Kidney (tissue), 14 donors: ENCODE data around the gene KRTAP1-3. TPM values are rescaled to one million over a fixed set of nuclear protein-coding genes. Genes with fewer than 3 reads are reported as not detected.
A peak's percentile ranks its signal among the peaks of the same experiment; 100 is the strongest.
"Not testable (repeated sequence)": the region's sequence is repeated elsewhere in the genome, so short reads cannot be mapped to it uniquely, and the experiment has no call there.

Source experiments
- DNase-seq, 5 donors: peaks; one replicate each; pipeline ENCODE4 v3.0.0-alpha.2; 2013 to 2020
- FAIRE-seq: peaks from 2 replicates; lab custom pipeline; 2012; peaks lifted over from hg19 to GRCh38; lab: Jason Lieb, UNC
- H3K27ac ChIP-seq, 2 donors: one replicate each; pipeline ENCODE4 v1.7.0; 2013; ENCODE audit warnings: low read depth in 2 of 2, low read length in 2 of 2, inconsistent platforms in 1 of 2
- H3K27me3 ChIP-seq: one replicate; pipeline ENCODE4 v1.7.1; 2013; ENCODE audit warnings: low read length, inconsistent platforms; ENCODE audit not compliant: control insufficient read depth, insufficient read depth
- H3K36me3 ChIP-seq, 3 donors: one replicate each; pipeline versions ENCODE4 v1.7.0 to v1.7.1; 2013; ENCODE audit warnings: low read length in 3 of 3, control low read depth in 1 of 3, inconsistent platforms in 1 of 3; ENCODE audit not compliant: insufficient read depth in 3 of 3, control insufficient read depth in 2 of 3
- H3K4me1 ChIP-seq, 3 donors: one replicate each; pipeline versions ENCODE4 v1.7.0 to v1.7.1; 2013; ENCODE audit warnings: low read length in 3 of 3, inconsistent platforms in 1 of 3, low read depth in 1 of 3; ENCODE audit not compliant: control insufficient read depth in 2 of 3, insufficient read depth in 2 of 3
- H3K4me3 ChIP-seq, 3 donors: one replicate each; pipeline versions ENCODE4 v1.7.0 to v1.8.1; 2013; ENCODE audit warnings: low read length in 3 of 3, control low read depth in 1 of 3, inconsistent platforms in 1 of 3
- H3K9ac ChIP-seq, 3 donors: one replicate each; pipeline versions ENCODE4 v1.7.0 to v1.7.1; 2013; ENCODE audit warnings: low read length in 3 of 3, control low read depth in 1 of 3, inconsistent platforms in 1 of 3
- H3K9me3 ChIP-seq, 3 donors: one replicate each; pipeline versions ENCODE4 v1.7.0 to v1.7.1; 2013; ENCODE audit warnings: low read length in 3 of 3, control low read depth in 1 of 3, inconsistent platforms in 1 of 3; ENCODE audit not compliant: control insufficient read depth in 2 of 3, insufficient read depth in 1 of 3
- intact Hi-C: fragments of 100-400 bp; cut with DNase I; formaldehyde crosslinking; loops from one replicate; pipeline ENCODE4 v1.11.1; 2022
- polyA plus RNA-seq: library from polyadenylated mRNA; stranded (reverse); fragments of 350-450 nt; fragmentation: Illumina TruSeq; extraction: RNeasy Lipid Tissue Mini Kit (QIAGEN cat#74804); gene quantifications from one replicate; pipeline ENCODE4 v1.2.3, GENCODE V29; 2014; ENCODE audit warnings: low read depth, low replicate concordance; ENCODE audit not compliant: insufficient read depth
- total RNA-seq: library from RNA; stranded (reverse); fragmentation: NEBNext Ultra II Directional; extraction: Animal tissue kit (Norgen Biotek cat#: 25700); gene quantifications from one replicate; pipeline ENCODE4 v1.2.1, GENCODE V29; 2021
- TF ChIP-seq, protein P1 (sequence below): IDR thresholded peaks from 3 replicates; pipeline ENCODE4 v1.5.1; 2012; ENCODE audit warnings: mild to moderate bottlenecking, moderate library complexity, borderline replicate concordance; ENCODE audit not compliant: insufficient read depth; ENCODE audit errors: extremely low read depth
- donor health status: control.
- donor health status: control.
- donor health status: control.
- donor health status: control.
- donor health status: control.
- donor health status: DM: yes; HTN: yes; CAD: no.
- donor health status: Normal renal cell carcinoma (clear cell type).

The KRTAP1-3 gene
- total and polyA plus RNA-seq, 2 donors from 2014 or later: not detected

DNA sequence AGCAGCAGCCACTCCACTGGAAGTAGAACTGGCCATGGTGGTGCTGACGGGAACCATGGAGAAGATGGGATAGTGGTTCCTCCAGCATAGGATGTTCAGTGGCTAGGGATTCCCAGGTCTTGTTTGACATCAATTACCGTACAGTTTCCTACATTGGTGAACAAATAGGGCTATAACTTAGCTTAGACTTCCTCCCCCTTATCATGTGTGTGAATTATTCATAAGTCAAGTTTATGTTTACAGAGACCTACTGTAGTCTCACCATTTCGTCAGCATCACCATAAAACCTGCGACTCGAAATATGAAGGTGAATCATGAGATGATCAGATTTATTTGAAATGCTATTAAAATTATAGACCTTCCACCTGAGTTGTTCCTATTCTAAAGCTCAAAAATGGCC, 24.1 kb upstream of the KRTAP1-3 start:
- Histone ChIP-seq H3K36me3 (no peaks in the 10 kb centered on the region), H3K9me3 (no peaks in the 10 kb centered on the region), H3K4me3 (no peak overlapping the region), H3K9ac (no peak overlapping the region), H3K27ac (no peak overlapping the region), H3K27me3 (no peaks in the 10 kb centered on the region), H3K4me1 (no peaks in the 10 kb centered on the region)
- no peak for DNase-seq
- FAIRE-seq: no peak
- intact Hi-C loops: no loop called here
- TF ChIP-seq, protein P1, sequence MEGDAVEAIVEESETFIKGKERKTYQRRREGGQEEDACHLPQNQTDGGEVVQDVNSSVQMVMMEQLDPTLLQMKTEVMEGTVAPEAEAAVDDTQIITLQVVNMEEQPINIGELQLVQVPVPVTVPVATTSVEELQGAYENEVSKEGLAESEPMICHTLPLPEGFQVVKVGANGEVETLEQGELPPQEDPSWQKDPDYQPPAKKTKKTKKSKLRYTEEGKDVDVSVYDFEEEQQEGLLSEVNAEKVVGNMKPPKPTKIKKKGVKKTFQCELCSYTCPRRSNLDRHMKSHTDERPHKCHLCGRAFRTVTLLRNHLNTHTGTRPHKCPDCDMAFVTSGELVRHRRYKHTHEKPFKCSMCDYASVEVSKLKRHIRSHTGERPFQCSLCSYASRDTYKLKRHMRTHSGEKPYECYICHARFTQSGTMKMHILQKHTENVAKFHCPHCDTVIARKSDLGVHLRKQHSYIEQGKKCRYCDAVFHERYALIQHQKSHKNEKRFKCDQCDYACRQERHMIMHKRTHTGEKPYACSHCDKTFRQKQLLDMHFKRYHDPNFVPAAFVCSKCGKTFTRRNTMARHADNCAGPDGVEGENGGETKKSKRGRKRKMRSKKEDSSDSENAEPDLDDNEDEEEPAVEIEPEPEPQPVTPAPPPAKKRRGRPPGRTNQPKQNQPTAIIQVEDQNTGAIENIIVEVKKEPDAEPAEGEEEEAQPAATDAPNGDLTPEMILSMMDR: no peak

DNA sequence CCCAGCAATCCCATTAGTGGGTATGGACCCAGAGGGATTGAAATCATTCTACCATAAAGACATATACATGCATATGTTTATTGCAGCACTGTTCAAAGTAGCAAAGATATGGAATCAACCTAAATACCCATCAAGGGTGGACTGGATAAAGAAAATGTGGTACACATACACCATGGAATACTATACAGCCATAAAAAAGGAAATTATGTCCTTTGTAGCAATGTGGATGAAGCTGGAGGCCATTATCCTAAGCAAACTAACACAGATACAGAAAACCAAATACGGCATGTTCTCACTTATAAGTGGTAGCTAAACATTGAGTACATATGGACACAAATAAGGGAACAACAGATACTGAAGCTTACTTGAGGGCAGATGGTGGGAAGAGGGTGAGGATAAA, 22.9 kb upstream of the KRTAP1-3 start:
- H3K4me3 ChIP-seq: no peak overlapping the region
- no peaks in the 10 kb centered on the region for H3K36me3 ChIP-seq
- no peak overlapping the region for H3K9ac ChIP-seq
- H3K27ac ChIP-seq: no peak overlapping the region
- FAIRE-seq (no peak), DNase-seq (no peak)
- intact Hi-C loops: no loop called here
- H3K4me1 ChIP-seq: no peaks in the 10 kb centered on the region
- no peaks in the 10 kb centered on the region for H3K27me3 ChIP-seq
- TF ChIP-seq, protein P1: no peak
- no peaks in the 10 kb centered on the region for H3K9me3 ChIP-seq

DNA sequence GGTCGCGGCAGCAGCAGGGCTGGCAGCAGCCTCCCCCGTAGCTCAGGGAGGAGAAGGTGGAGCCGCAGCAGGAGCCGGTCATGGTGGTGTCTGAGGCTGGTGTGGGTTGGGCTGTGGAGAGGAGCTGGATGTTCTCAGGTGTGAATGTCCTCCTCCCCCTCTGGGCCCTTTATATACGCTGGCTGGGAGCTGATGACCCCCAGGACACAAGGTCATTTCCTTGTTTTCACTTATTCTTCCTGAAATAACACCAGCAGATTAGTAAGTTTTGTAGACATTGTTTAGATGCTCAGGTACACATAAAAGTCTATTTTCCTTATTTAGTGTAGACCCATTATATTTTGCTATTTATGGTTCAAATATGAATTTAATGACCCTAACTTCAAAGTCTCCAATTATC, 20.5 kb upstream of the KRTAP1-3 start, which contains the start of gene KRTAP2-2:
KRTAP2-2 (minus strand) TSS at position 101 of the 400 bp plus-strand sequence; CDS start at position 82, 19 bp downstream.
- H3K4me1 ChIP-seq, H3K27me3 ChIP-seq, intact Hi-C loops, H3K9me3 ChIP-seq, H3K36me3 ChIP-seq, H3K9ac ChIP-seq, FAIRE-seq, H3K4me3 ChIP-seq, H3K27ac ChIP-seq, DNase-seq: not testable (repeated sequence)

DNA sequence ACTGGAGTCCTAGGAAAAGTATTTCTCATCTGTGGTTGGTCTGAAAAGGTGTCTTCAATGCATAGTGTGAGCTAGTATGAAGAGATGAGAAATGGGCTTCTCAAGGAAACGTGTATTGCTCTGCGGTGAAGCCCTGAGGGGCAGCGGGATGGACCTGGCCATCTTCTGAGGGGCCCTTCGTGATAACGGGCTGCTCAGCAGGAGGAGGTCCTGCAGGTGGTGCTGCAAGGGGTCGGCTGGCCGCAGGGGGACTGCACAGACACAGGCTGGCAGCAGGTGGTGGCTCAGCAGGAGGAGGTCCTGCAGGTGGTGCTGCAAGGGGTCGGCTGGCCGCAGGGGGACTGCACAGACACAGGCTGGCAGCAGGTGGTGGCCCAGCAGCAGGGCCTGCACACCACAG, 19.9 kb upstream of the KRTAP1-3 start:
- H3K36me3 ChIP-seq, intact Hi-C loops, H3K4me3 ChIP-seq, H3K4me1 ChIP-seq, H3K9me3 ChIP-seq, H3K9ac ChIP-seq, H3K27ac ChIP-seq, DNase-seq, FAIRE-seq, H3K27me3 ChIP-seq: not testable (repeated sequence)

DNA sequence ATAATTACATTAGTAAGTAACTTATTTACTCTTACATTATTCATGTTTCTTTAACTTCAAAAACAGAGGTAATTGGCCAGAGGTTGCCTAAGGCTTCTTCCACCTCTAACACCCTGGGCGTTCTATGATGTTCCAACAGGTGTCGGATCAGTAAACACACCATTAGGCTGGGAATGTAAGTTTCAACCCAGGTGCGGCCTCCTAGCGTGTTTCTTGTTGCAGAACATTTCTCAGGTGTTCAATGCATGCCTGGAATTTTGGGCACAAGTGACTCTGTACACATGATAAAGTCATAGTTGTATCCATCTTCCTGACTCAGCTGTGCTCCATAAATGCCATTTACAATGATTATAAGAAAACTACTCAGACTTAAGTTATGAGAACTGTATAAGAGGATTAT, 19.4 kb upstream of the KRTAP1-3 start:
- no peak for FAIRE-seq
- Histone ChIP-seq H3K27me3 (no peaks in the 10 kb centered on the region), H3K9me3 (no peaks in the 10 kb centered on the region), H3K9ac (no peak overlapping the region), H3K4me1 (no peaks in the 10 kb centered on the region), H3K4me3 (no peak overlapping the region), H3K36me3 (no peaks in the 10 kb centered on the region), H3K27ac (no peak overlapping the region)
- intact Hi-C loops: no loop called here
- DNase-seq: peak in 3 of 5 donors; percentile 58 to 67 (median 66)
- TF ChIP-seq, protein P1: no peak
